Measurements from ENCODE around the gene MNDA.
"Not testable (repeated sequence)": the region's sequence is repeated elsewhere in the genome, so short reads cannot be mapped to it uniquely, and the experiment has no call there.

The MNDA gene

DNA sequence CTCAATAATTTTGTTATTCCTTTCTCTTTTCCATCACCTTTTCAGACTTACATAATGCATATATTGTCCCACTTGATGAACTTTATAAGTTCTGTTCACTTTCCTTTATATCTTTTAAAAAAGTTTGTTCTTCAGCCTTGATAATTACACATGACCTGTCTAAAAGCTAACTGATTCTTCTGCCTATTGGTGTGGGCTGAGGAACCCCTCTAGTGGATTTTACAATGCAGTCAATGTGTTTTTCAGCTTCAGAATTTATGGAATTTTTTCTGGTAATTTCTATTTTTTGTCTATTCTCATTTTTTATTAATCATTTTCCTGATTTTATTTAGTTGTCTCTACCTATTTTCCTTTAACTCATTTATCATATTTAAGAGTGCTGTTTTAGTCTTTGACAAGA, 7.5 kb downstream of the MNDA start:
- no peak for DNase-seq (ENCODE audit: low read depth)

DNA sequence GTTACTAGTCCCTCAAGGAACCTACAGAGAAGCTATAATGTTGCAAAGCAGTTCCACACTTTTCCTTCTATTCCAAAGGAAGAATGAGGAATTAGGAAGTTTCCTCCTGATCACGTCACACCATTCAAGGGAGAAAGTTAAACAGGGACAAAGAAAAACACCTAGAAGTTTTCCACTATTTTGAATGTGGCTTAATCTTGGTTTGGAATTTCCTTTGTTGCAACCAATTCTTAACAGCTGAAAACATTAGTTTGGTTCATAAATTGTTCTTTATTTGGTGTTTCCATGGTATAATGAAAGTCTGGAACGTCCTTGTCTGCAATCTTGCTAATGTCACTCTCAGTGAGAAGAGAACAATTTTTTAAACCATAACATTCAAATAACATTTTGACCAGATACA, 8.4 kb downstream of the MNDA start:
- DNase-seq (ENCODE audit: low read depth) = no peak

DNA sequence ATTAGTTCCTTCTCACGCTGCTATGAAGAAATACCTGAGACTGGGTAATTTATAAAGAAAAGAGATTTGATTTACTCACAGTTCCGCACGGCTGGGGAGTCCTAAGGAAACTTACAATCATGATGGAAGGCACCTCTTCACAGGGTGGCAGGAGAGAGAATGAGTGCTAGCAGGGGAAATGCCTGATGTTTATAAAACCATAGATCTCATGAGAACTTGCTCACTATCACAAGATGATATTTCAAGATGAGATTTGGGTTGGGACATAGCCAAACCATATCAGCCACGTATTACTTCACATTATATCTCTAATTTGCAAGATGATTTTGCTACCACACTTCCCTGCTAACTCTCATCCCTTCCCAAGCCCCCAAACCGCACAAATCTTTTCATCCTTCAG, 9.1 kb downstream of the MNDA start:
- DNase-seq (ENCODE audit: low read depth) = no peak

DNA sequence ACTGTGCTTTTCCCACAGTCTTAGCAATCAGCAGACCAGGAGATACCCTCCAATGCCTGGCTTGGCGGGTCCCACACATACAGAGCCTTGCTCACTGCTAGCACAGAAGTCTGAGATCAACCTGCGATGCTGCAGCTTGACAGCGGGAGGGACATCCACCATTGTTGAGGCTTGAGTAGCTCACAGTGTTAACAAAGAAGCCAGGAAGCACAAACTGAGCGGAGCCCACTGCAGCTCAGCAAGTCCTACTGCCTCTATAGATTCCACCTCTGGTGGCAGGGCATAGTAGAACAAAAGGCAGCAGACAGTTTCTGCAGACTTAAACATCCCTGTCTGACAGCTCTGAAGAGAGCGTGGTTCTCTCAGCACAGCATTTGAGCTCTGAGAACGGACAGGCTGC, 33.4 kb downstream of the MNDA start:
- no peak for DNase-seq (ENCODE audit: low read depth)

DNA sequence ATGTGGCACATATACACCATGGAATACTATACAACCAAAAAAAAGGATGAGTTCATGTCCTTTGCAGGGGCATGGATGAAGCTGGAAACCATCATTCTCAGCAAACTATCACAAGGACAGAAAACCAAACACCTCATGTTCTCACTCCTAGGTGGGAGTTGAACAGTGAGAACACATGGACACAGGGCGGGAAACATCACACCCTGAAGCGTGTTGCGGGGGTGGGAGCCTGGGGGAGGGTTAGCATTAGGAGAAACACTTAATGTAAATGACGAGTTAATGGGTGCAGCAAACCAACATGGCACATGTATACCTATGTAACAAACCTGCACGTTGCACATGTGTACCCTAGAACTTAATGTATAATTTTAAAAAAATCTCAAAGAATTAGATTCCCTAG, 39.3 kb downstream of the MNDA start:
- not testable (repeated sequence) for DNase-seq (ENCODE audit: low read depth)

DNA sequence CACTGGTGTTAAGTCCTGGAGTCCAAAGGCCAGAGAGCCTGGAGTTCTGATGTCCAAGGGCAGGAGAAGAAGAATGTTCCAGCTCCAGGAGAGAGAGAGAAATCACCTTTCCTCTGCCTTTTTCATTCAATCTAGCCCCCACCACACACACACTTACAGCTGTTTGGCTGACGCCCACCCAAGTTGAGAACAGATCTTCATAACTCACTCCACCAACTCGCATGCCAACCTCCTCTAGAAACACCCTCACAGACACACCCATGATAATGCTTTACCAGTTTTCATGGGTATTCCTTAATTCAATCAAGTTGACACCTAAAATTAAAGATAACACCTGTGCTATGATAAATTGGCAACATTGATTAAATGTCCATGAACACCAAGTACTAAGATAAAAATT, 42.0 kb downstream of the MNDA start:
- no peak for DNase-seq (ENCODE audit: low read depth)

DNA sequence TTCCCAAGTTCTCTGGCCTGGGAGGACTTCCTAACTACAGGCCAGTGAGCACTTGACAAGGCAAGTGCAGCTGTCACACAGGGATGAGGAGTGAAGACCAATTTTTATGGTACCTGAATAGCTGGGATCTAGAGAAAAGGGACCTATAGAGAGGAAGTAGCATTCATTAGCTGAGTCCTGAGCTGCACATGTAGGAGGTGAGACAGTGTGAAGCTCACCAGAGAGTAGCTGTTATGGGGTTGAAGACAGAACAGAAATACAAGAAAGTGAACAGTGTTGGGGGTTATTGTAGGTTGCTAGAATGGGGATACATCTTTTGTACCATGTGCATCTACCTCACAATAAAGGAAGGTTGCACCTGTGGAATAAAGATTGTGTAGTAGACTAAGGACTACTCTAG, 62.5 kb downstream of the MNDA start:
- DNase-seq (ENCODE audit: low read depth) = no peak

DNA sequence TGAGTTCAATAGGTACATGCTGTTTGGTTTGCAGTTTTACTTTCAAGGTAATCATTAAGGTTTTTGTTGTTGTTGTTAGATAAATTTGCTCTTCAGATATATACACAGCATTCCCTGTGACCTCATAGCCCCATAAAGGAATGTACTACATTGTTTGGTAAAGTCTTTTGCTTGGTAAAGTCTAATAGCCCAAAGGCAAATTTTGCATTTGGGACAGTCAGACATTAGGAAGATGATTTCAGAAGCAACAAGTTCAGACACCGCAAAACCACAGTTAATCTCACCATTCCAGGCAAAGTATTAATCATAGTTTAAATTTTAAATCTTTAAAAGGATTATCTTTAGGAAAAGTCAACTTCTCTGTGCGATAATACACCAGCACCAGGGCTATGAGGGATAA, 67.6 kb downstream of the MNDA start:
- DNase-seq (ENCODE audit: low read depth) = no peak
